Sigmoid colon (tissue), 7 donors: ENCODE data around the gene HDGFL2. TPM values are rescaled to one million over a fixed set of nuclear protein-coding genes. Genes with fewer than 3 reads are reported as not detected.

Experiments
- DNase-seq: peaks from one replicate; pipeline ENCODE4 v3.0.0-alpha.2; 2019
- H3K27ac ChIP-seq, 4 donors: fragments of 200-600 bp; sonication (generic); one replicate each; pipeline ENCODE4 v1.5.1; 2016 to 2019; ENCODE audit warnings: mild to moderate bottlenecking in 1 of 4
- H3K27me3 ChIP-seq, 3 donors: fragments of 200-600 bp; sonication (generic); one replicate each; pipeline ENCODE4 v1.5.1; 2019; ENCODE audit warnings: mild to moderate bottlenecking in 1 of 3
- H3K36me3 ChIP-seq, 4 donors: fragments of 200-600 bp; sonication (generic); one replicate each; pipeline ENCODE4 v1.5.1; 2016 to 2019
- H3K4me1 ChIP-seq, 4 donors: fragments of 200-600 bp; sonication (generic); one replicate each; pipeline ENCODE4 v1.5.1; 2017 to 2019
- H3K4me3 ChIP-seq, 4 donors: fragments of 200-600 bp; sonication (generic); one replicate each; pipeline ENCODE4 v1.5.1; 2017 to 2019; ENCODE audit warnings: mild to moderate bottlenecking in 2 of 4, moderate library complexity in 1 of 4
- H3K9me3 ChIP-seq, 4 donors: fragments of 200-600 bp in 3 of 4; sonication (generic) in 3 of 4; one replicate each; pipeline versions ENCODE4 v1.5.1 to v1.6.1; 2013 to 2019
- EP300 ChIP-seq, 4 donors: sonication (generic); formaldehyde crosslinking; IDR thresholded peaks; one replicate each; pipeline ENCODE4 v1.6.1; 2017; ENCODE audit warnings: antibody characterized with exemption in 4 of 4
- POLR2A ChIP-seq, 2 donors: fragments of 450-650 bp; IDR thresholded peaks; one replicate each; pipeline ENCODE4 v1.6.1; 2016; ENCODE audit warnings: antibody characterized with exemption in 2 of 2, mild to moderate bottlenecking in 2 of 2, moderate library complexity in 2 of 2
- POLR2AphosphoS5 ChIP-seq, 4 donors: sonication (generic); formaldehyde crosslinking; IDR thresholded peaks; one replicate each; pipeline ENCODE4 v1.6.1; 2017; ENCODE audit warnings: antibody characterized with exemption in 4 of 4
- WGBS, 2 donors: extraction: QIAGEN DNeasy Blood & Tissue Kit; methylation state at CpG; one replicate each; pipeline ENCODE4 v1.1.7; 2013; 5-methylcytosine and 5-hydroxymethylcytosine counted together
- intact Hi-C: fragments of 100-400 bp; cut with DNase I; formaldehyde crosslinking; loops from one replicate; pipeline ENCODE4 v1.15.1; 2023
- polyA plus RNA-seq, 3 donors: library from polyadenylated mRNA; stranded (reverse); fragments of 200-250 nt; gene quantifications; one replicate each; pipeline ENCODE4 v1.2.3, GENCODE V29; 2013
- total RNA-seq, 4 donors: library from RNA; depleted of rRNA; stranded (reverse); fragments of >200 nt; gene quantifications; one replicate each; pipeline ENCODE4 v1.1.0, GENCODE V29; 2016
- TF ChIP-seq, protein P1 (sequence below), 4 experiments: fragments of 450-650 bp in 3 of 4; fragments of 200-600 bp in 1 of 4; IDR thresholded peaks; one replicate each; pipeline ENCODE4 v1.5.1; 2016 to 2019; ENCODE audit warnings: antibody characterized with exemption in 4 of 4, mild to moderate bottlenecking in 3 of 4, moderate library complexity in 2 of 4
- donor health status: healthy with polysubstance abuse.
- donor health status: Bipolar disorder and iron deficiency.
- donor health status: healthy.

Gene HDGFL2
- total and polyA plus RNA-seq, 7 donors: 19.8 to 78.2 (median 39.2) TPM

DNA sequence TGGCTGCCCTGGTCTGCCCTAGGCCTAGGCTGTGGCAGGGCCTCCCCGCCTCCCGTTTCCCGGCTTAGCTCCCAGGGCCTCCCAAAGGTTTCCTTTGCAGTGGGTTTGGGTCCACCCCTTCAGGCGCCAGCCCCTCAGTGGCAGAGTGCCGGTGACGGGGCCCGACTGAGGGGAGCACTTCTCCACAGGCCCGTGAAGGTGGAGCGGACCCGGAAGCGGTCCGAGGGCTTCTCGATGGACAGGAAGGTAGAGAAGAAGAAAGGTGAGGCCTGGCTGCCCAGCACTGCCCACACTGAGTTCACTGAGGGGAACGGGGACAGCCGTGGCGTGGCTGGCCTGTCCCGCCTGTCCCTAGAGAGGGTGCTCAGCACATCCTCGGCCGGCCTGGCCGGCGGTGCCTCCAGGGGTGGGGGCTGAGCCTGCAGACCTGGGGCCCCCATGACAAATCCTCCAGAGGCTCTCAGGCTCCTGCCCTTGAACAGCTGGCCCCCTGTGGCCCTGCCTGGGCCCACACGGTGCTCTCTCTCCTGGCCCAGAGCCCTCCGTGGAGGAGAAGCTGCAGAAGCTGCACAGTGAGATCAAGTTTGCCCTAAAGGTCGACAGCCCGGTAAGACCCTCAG, 25.8 kb downstream of the HDGFL2 start:
- Histone ChIP-seq H3K9me3 (no peaks in the 10 kb centered on the region), H3K4me1 (peaks cover 0 to 4% (median 0%) of the 10 kb centered on the region in 4 donors), H3K4me3 (no peak overlapping the region), H3K36me3 (peaks cover 32 to 92% (median 55%) of the 10 kb centered on the region in 4 donors), H3K27ac (no peak overlapping the region), H3K27me3 (no peaks in the 10 kb centered on the region)
- intact Hi-C loops: no loop called here
- WGBS, 2 donors: 93 to 95% methylated on average over 25 of the region's 25 CpGs
- TF ChIP-seq POLR2AphosphoS5 (IDR thresholded peaks at IDR 0.05) (no peak), EP300 (IDR thresholded peaks at IDR 0.05) (no peak), POLR2A (IDR thresholded peaks at IDR 0.05) (no peak)
- TF ChIP-seq, protein P1, sequence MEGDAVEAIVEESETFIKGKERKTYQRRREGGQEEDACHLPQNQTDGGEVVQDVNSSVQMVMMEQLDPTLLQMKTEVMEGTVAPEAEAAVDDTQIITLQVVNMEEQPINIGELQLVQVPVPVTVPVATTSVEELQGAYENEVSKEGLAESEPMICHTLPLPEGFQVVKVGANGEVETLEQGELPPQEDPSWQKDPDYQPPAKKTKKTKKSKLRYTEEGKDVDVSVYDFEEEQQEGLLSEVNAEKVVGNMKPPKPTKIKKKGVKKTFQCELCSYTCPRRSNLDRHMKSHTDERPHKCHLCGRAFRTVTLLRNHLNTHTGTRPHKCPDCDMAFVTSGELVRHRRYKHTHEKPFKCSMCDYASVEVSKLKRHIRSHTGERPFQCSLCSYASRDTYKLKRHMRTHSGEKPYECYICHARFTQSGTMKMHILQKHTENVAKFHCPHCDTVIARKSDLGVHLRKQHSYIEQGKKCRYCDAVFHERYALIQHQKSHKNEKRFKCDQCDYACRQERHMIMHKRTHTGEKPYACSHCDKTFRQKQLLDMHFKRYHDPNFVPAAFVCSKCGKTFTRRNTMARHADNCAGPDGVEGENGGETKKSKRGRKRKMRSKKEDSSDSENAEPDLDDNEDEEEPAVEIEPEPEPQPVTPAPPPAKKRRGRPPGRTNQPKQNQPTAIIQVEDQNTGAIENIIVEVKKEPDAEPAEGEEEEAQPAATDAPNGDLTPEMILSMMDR (IDR thresholded peaks at IDR 0.05): no peak
- DNase-seq: no peak

DNA sequence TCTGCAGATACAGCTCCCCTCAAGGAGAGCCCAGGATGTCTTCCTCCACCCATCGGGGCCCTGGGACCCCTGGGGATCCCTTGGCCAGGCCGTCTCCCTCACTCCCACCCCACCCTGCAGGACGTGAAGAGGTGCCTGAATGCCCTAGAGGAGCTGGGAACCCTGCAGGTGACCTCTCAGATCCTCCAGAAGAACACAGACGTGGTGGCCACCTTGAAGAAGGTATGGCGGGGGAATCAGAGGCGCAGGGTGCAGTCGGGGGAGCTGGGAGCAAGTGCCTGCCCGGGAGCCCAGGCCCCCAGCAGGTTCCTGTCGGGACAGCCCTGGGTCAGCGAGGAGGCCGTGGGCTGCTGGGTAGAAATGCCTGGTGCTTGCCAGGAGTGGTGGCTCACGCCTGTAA, 26.6 kb downstream of the HDGFL2 start:
- Histone ChIP-seq H3K27ac (no peak overlapping the region), H3K27me3 (no peaks in the 10 kb centered on the region), H3K4me3 (no peak overlapping the region), H3K9me3 (no peaks in the 10 kb centered on the region), H3K4me1 (peaks cover 0 to 4% (median 0%) of the 10 kb centered on the region in 4 donors), H3K36me3 (peaks cover 25 to 92% (median 59%) of the 10 kb centered on the region in 4 donors)
- DNase-seq: no peak
- TF ChIP-seq POLR2AphosphoS5 (IDR thresholded peaks at IDR 0.05) (no peak), EP300 (IDR thresholded peaks at IDR 0.05) (no peak), POLR2A (IDR thresholded peaks at IDR 0.05) (no peak)
- TF ChIP-seq, protein P1 (IDR thresholded peaks at IDR 0.05): no peak
- intact Hi-C loops: no loop called here
- WGBS, 2 donors: 96 to 98% methylated on average over 12 of the region's 12 CpGs

DNA sequence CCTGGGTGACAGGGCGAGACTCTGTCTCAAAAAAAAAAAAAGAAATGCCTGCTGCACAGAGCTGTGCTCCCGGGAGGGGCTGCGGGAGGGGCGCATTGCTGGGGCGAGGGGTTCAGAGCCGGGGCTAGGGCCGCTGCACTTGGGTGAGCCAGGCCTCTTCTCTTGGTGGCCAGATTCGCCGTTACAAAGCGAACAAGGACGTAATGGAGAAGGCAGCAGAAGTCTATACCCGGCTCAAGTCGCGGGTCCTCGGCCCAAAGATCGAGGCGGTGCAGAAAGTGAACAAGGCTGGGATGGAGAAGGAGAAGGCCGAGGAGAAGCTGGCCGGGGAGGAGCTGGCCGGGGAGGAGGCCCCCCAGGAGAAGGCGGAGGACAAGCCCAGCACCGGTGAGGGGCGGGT, 27.2 kb downstream of the HDGFL2 start:
- Histone ChIP-seq H3K36me3 (peaks cover 21 to 92% (median 59%) of the 10 kb centered on the region in 4 donors), H3K27me3 (no peaks in the 10 kb centered on the region), H3K27ac (no peak overlapping the region), H3K4me1 (peaks cover 0 to 4% (median 2%) of the 10 kb centered on the region in 4 donors), H3K4me3 (no peak overlapping the region), H3K9me3 (no peaks in the 10 kb centered on the region)
- TF ChIP-seq POLR2AphosphoS5 (IDR thresholded peaks at IDR 0.05): no peak
- no peak for TF ChIP-seq POLR2A (IDR thresholded peaks at IDR 0.05)
- no peak for TF ChIP-seq EP300 (IDR thresholded peaks at IDR 0.05)
- TF ChIP-seq, protein P1 (IDR thresholded peaks at IDR 0.05): no peak
- intact Hi-C loops: no loop called here
- 96 to 97% methylated on average over 23 of the region's 23 CpGs for WGBS, 2 donors
- DNase-seq: no peak

DNA sequence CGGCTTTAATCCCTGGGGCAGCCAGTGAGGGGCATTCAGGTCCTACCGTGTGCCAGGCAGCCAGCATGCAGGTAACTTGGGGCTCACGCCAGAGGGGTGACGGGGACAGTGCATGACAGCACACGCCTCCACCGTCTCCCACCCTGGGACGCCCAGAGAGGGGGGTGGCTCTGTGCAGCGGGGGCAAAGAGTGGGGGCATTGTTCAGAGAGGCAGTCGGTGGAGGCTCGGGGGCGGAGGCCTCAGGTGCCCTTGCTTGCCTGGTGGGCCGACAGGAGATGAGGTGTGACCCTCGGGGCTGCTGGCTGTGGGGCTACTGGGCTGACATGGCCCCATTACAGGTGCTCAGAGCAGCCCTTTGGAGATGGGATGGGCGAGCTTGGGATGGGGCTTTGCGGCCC, 27.8 kb downstream of the HDGFL2 start:
- peaks cover 0 to 8% (median 5%) of the 10 kb centered on the region in 4 donors for H3K4me1 ChIP-seq
- no peaks in the 10 kb centered on the region for H3K27me3 ChIP-seq
- no peak for DNase-seq
- intact Hi-C loops: no loop called here
- no peaks in the 10 kb centered on the region for H3K9me3 ChIP-seq
- TF ChIP-seq POLR2A (IDR thresholded peaks at IDR 0.05) (no peak), EP300 (IDR thresholded peaks at IDR 0.05) (no peak), POLR2AphosphoS5 (IDR thresholded peaks at IDR 0.05) (no peak)
- TF ChIP-seq, protein P1 (IDR thresholded peaks at IDR 0.05): no peak
- WGBS, 2 donors: 95 to 96% methylated on average over 15 of the region's 15 CpGs
- H3K27ac ChIP-seq: peak overlapping the region in 1 of 4 donors; percentile 10
- no peak overlapping the region for H3K4me3 ChIP-seq
- H3K36me3 ChIP-seq: peaks cover 20 to 92% (median 59%) of the 10 kb centered on the region in 4 donors
